WERI-Rb-1 (cell line): ENCODE results near the gene ZFR2.

Experiments used
- DNase-seq: peaks from one replicate; pipeline ENCODE4 v3.0.0-alpha.2; 2020
- H3K27ac ChIP-seq: fragments of 250-450 bp; sonication (Bioruptor Pico); 2 replicates; pipeline ENCODE4 v1.5.1; 2020; ENCODE audit warnings: mild to moderate bottlenecking, moderate library complexity
- H3K27me3 ChIP-seq: fragments of 250-450 bp; sonication (Bioruptor Pico); 2 replicates; pipeline ENCODE4 v1.5.1; 2021; ENCODE audit warnings: mild to moderate bottlenecking, low read depth, moderate library complexity; ENCODE audit not compliant: insufficient read depth, severe bottlenecking
- H3K36me3 ChIP-seq: fragments of 250-450 bp; sonication (Bioruptor Pico); 2 replicates; pipeline ENCODE4 v1.5.1; 2020; ENCODE audit warnings: mild to moderate bottlenecking, moderate library complexity
- H3K4me3 ChIP-seq: 2 replicates; pipeline ENCODE4 v1.5.1; 2011; ENCODE audit warnings: low read depth, mild to moderate bottlenecking, control low read depth, low read length
- H3K9me3 ChIP-seq: fragments of 250-450 bp; sonication (Bioruptor Pico); 2 replicates; pipeline ENCODE4 v1.5.1; 2021; ENCODE audit warnings: mild to moderate bottlenecking, moderate library complexity; ENCODE audit not compliant: severe bottlenecking
- TF ChIP-seq, protein P1 (sequence below): IDR thresholded peaks from 2 replicates; pipeline ENCODE4 v1.5.1; 2011; ENCODE audit warnings: low read depth, mild to moderate bottlenecking, control low read depth, inconsistent platforms, low read length

The ZFR2 gene

DNA sequence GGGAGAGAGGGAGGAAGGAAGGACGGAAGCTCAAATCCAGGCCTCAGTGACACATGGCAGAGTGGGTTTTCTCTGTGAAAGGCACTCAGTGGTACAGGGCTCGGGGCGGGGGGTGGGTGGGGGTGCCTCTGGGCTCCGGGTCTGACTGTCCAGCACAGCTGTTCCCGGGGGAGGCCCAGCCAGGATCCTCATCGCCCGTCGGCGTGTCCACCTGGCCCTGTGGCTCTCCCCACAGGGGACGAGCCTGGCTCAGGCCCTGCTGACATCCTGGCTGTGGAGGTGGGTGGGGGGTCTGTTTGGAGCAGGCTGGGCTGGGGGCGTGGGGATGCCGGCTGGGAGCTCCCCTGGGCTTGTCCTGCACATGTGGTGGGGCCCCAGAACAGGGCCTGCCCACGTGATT lies 64.4 kb downstream of the ZFR2 start:
- Histone ChIP-seq H3K36me3 (no peaks in the 10 kb centered on the region), H3K4me3 (no peak overlapping the region), H3K9me3 (no peaks in the 10 kb centered on the region), H3K27ac (no peak overlapping the region), H3K27me3 (no peaks in the 10 kb centered on the region)
- TF ChIP-seq, protein P1, sequence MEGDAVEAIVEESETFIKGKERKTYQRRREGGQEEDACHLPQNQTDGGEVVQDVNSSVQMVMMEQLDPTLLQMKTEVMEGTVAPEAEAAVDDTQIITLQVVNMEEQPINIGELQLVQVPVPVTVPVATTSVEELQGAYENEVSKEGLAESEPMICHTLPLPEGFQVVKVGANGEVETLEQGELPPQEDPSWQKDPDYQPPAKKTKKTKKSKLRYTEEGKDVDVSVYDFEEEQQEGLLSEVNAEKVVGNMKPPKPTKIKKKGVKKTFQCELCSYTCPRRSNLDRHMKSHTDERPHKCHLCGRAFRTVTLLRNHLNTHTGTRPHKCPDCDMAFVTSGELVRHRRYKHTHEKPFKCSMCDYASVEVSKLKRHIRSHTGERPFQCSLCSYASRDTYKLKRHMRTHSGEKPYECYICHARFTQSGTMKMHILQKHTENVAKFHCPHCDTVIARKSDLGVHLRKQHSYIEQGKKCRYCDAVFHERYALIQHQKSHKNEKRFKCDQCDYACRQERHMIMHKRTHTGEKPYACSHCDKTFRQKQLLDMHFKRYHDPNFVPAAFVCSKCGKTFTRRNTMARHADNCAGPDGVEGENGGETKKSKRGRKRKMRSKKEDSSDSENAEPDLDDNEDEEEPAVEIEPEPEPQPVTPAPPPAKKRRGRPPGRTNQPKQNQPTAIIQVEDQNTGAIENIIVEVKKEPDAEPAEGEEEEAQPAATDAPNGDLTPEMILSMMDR, result no peak
- DNase-seq, result no peak

DNA sequence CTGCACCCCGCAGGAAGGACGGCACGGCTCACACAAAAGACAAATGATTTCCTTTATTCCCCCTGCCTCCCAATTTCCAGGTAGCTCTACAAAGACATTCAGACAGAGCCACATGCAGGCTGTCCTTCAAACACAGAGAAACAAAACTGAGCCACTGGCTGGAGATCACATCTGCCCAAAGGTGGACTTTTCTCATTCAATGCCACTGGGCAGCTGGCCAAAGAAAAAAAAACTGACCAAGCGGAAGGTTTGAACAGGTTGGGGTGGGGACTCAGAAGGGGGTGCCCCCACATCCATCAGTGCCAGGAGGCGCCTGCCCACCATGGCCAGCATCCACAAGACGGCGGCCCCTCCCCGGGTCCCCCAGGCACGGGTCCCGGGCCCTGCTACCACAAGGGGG lies 64.9 kb downstream of the ZFR2 start:
- H3K9me3 ChIP-seq, result no peaks in the 10 kb centered on the region
- H3K27ac ChIP-seq, result no peak overlapping the region
- no peak overlapping the region for H3K4me3 ChIP-seq
- no peaks in the 10 kb centered on the region for H3K36me3 ChIP-seq
- DNase-seq, result no peak
- TF ChIP-seq, protein P1, result no peak
- no peaks in the 10 kb centered on the region for H3K27me3 ChIP-seq

DNA sequence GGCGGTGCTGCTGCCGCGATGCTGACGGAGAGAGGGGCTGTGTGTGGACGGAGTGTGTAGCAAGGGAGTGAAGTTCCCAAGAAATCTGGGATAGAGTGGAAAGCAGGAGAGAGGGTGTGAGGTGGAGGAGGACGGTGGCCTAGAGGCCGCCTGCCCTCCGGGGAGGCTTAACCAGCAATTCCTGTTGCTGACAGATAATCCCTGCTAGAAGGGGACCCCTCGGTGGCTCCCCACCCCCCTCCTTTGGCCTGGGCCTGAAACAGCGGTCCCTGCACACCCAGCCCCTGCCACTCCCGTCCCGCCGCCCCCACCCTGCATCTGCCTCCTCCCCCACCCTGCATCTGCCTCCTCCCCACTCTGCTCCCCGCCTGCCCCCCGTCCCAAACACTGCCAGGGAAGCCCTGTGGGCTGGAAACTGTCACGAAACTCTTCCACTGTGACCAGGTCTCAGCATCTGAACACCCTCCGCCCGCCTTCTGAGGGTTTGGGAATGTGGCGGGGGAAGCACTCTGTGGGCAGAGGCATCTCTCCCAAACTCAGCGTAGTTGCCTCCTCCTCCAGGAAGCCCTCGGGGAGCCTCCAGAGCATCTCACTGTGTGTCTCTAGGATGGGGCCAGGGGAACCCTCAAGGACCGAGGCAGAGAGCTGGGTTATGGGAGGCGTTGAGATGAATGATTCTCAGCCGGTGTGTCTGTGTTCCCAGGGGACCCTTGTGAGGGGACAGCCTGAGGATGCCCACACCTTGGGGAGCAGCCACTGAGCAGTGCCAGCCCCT lies 65.5 kb downstream of the ZFR2 start:
- no peaks in the 10 kb centered on the region for H3K27me3 ChIP-seq
- no peaks in the 10 kb centered on the region for H3K9me3 ChIP-seq
- TF ChIP-seq, protein P1, result no peak
- H3K36me3 ChIP-seq, result no peaks in the 10 kb centered on the region
- H3K27ac ChIP-seq, result no peak overlapping the region
- no peak for DNase-seq
- H3K4me3 ChIP-seq, result no peak overlapping the region

DNA sequence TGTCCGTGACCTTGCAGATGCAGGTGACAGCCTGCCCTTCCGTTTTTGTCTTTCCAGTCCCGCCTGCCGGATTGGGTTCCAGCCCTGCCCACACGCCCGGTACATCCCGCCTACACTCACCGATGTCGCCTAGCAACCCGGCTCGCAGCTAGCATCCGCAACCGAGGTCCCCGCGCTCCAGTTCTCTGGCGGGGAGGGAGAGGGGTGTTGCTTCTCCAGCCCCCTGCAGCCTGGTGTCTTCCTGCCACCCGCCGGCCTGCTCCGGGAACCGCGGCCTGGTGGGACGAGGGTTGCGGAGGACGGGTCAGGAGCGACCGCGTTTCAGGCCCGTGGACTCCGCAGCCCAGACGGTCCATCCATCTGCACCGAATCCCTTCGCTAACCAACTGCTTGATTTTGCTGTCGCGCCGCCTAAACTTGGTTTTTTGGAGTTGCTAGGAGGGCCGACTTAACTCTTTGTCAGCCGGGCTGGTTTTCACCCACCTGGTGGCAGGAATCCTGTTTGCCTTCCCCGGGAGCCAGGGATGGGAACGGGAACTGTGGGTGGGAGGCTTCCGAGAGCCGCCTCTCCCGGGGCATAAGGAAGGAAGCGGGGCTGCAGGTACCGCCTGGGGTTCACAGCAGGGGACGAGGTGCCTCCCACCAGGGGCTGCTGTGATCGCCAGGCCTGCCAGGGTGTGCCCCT lies 67.3 kb downstream of the ZFR2 start:
- TF ChIP-seq, protein P1, result 0 out of 2 replicates have a peak, but pooled peaks have one; percentile 9
- no peak overlapping the region for H3K4me3 ChIP-seq
- no peaks in the 10 kb centered on the region for H3K27me3 ChIP-seq
- no peak for DNase-seq
- no peaks in the 10 kb centered on the region for H3K36me3 ChIP-seq
- no peak overlapping the region for H3K27ac ChIP-seq
- peaks cover 4% of the 10 kb centered on the region for H3K9me3 ChIP-seq

DNA sequence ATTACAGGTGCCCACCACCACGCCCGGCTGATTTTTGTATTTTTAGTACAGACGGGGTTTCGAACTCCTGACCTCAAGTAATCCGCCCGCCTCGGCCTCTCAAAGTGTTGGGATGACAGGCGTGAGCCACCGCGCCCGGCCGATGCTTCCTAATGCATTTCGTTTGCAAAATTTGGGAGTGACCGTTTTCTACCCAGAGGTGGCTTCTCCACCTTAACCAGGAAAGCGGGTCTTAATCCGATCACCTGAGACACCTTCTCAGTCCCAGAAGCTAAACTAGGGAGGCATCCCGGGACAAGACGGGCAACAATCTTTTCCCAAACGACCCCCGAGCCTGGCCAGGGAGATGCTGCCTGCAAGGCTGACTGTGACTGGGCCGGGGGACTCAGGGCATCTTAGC lies 67.8 kb downstream of the ZFR2 start:
- no peaks in the 10 kb centered on the region for H3K36me3 ChIP-seq
- no peak overlapping the region for H3K4me3 ChIP-seq
- no peak overlapping the region for H3K27ac ChIP-seq
- TF ChIP-seq, protein P1, result no peak
- peaks cover 8% of the 10 kb centered on the region for H3K9me3 ChIP-seq
- H3K27me3 ChIP-seq, result no peaks in the 10 kb centered on the region
- DNase-seq, result no peak

DNA sequence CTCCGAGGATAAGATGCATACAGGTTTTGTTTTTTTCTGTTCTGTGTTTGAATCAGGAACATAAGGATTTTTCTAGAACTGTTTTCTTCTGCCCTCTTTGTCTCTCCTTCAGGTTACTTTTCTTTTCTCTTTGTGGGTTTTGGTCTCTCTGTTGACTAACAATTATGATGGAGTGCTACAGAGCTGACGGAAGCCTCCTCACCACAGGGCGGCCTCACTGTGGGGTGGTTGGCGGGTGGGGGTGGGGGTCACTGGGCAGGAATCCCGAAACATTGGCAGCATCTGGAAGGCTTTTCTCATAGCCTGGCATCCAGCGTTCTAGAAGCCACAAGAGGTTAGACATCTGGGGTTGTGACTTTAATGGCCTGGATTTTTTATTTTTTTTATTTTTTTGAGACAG lies 70.7 kb downstream of the ZFR2 start:
- no peak overlapping the region for H3K4me3 ChIP-seq
- TF ChIP-seq, protein P1, result no peak
- H3K9me3 ChIP-seq, result peaks cover 9% of the 10 kb centered on the region
- H3K36me3 ChIP-seq, result no peaks in the 10 kb centered on the region
- no peak overlapping the region for H3K27ac ChIP-seq
- H3K27me3 ChIP-seq, result no peaks in the 10 kb centered on the region
- DNase-seq, result no peak
